Subcutaneous adipose tissue (tissue), 4 donors: ENCODE results near the gene ESRRA. TPM values are rescaled to one million over a fixed set of nuclear protein-coding genes. Genes with fewer than 3 reads are reported as not detected.

ENCODE experiments used
- total RNA-seq, 4 donors: library from RNA; depleted of rRNA; stranded (reverse); fragments of >200 nt; gene quantifications; one replicate each; pipeline ENCODE4 v1.1.0, GENCODE V29; 2016
- TF ChIP-seq, protein P1 (sequence below): fragments of 450-650 bp; IDR thresholded peaks from one replicate; pipeline ENCODE4 v1.5.1; 2016; ENCODE audit warnings: low read depth, mild to moderate bottlenecking, control low read depth, antibody characterized with exemption, moderate library complexity

The ESRRA gene
- total RNA-seq, 4 donors from 2014 or later, result 16.3 to 54.1 (median 35.5) TPM

DNA sequence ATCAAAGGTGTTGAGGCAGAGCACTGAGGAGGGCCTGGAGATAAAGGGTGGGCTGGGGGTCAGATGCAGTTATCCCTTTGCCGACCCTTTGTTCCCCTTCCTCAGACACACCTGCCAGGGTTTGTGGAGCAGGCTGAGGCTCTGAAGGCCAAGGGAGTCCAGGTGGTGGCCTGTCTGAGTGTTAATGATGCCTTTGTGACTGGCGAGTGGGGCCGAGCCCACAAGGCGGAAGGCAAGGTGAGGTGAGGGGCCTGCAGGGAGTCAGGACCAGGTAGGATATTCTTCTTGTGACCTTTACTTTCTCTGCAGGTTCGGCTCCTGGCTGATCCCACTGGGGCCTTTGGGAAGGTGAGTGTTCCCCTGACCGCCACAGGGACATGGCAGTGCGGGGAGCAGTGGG is 15.2 kb downstream of the ESRRA start:
- TF ChIP-seq, protein P1, sequence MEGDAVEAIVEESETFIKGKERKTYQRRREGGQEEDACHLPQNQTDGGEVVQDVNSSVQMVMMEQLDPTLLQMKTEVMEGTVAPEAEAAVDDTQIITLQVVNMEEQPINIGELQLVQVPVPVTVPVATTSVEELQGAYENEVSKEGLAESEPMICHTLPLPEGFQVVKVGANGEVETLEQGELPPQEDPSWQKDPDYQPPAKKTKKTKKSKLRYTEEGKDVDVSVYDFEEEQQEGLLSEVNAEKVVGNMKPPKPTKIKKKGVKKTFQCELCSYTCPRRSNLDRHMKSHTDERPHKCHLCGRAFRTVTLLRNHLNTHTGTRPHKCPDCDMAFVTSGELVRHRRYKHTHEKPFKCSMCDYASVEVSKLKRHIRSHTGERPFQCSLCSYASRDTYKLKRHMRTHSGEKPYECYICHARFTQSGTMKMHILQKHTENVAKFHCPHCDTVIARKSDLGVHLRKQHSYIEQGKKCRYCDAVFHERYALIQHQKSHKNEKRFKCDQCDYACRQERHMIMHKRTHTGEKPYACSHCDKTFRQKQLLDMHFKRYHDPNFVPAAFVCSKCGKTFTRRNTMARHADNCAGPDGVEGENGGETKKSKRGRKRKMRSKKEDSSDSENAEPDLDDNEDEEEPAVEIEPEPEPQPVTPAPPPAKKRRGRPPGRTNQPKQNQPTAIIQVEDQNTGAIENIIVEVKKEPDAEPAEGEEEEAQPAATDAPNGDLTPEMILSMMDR, result no peak

DNA sequence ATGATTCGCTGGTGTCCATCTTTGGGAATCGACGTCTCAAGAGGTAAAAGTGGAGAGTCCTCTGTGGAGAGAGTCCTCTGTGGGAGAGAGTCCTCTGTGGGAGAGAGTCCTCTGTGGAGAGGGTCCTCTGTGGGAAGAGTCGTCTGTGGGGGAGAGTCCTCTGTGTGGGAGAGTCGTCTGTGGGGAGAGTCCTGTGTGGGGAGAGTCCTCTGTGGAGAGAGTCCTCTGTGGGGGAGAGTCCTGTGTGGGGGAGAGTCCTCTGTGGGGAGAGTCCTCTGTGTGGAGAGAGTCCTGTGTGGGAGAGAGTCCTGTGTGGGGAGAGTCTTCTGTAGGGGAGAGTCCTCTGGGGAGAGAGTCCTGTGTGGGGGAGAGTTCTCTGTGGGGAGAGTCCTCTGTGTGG is 15.7 kb downstream of the ESRRA start:
- TF ChIP-seq, protein P1, result no peak

DNA sequence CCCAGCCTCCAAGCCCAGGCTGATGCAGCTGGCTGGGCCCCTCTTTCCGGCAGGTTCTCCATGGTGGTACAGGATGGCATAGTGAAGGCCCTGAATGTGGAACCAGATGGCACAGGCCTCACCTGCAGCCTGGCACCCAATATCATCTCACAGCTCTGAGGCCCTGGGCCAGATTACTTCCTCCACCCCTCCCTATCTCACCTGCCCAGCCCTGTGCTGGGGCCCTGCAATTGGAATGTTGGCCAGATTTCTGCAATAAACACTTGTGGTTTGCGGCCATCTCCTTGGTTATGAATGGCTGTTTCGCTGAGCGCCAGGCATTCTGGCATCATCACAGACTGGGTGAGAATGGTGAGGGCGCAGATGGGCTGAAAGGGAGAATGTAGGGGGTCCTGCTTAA is 16.2 kb downstream of the ESRRA start:
- TF ChIP-seq, protein P1, result no peak

DNA sequence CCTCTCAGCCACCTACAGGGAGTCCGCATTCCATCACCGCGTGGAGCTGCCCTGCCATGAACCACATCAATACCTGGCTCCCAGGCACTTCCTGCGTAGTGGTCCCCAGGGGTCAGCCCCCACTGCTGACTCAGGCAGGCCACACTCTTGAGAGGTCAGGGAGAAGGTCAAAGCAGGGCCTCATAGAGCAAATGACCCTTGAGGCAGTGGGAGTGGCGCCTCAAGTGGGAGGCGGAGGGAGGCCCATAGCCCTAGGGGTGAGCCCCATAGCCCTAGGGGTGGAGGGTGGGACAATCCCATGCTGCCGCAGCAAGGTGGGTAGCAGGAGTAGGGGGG is 17.6 kb downstream of the ESRRA start:
- TF ChIP-seq, protein P1, result no peak

DNA sequence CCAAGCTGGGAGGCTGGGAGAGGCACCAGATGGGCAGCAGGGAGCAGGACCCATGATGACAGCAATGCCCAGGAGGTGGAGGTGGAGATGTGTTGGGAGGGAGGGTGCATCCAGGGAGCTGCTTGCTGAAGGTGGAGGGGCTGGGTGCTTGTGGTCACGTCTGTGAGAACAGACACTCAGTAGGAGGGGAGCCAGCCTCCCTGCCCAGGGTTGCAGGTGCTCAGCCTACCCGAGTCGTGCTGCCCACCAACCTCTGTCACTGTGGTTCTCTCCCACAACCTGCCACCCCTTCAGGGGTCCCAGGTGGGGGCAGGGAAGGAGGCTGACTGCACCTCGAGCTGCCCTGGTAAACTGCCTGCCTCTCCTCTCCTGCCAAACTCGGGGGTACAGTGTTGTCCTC is 18.0 kb downstream of the ESRRA start:
- TF ChIP-seq, protein P1, result no peak

DNA sequence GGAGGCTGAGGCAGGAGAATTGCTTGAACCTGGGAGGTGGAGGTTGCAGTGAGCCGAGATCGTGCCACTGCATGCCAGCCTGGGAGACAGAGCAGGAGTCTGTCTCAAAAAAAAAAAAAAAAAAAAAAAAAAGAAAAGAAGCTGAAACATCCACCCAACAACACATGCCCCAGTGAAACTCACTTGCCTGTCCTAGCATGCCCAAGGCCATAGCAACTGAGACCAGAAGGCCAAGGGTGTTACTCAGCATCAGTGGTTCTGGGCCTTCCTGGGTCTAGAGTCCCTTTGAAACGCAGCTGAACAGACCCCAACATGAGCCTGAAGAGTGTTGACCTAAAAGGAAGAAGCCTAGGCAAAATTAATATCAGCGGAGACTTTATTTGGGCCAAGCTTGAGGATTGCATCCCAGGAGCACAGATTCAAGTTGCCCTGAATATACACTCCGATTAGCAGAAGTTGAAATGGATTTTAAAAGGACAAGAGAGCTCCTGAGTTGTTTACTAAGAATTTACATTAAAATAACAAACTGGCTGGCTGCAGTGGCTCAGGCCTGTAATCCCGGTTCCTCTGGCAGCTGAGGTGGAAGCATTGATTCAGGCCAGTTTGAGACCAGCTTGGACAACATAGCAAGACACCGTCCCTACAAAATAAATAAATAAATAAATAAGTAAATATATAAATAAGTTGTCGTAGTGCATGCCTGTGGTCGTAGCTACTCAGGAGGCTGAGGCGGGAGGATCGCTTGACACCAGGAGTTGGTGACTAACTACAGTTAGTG is 19.6 kb downstream of the ESRRA start:
- TF ChIP-seq, protein P1, result no peak

DNA sequence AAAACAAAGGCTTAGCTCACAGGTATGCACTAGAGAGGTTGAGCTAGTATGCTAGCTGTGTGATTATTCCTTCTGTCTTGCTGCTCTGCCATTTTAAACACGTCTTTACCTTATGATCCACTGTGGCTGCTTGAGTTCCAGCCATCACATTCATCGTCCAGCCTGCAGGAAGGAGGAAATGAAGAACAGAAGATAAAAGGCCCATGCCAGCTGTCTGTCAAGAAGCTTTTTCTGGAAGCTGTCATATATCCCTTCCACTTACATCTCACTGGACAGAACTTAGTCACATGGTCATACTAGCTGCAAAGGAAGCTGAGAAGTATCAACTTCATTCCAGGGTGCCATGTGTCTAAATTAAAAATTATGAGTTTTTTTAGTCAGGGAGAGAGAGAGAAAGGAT is 22.1 kb downstream of the ESRRA start:
- TF ChIP-seq, protein P1, result no peak
